RPMI8226 (cell line): Measurements from ENCODE around the gene CCDC192.
"Not testable (repeated sequence)": the region's sequence is repeated elsewhere in the genome, so short reads cannot be mapped to it uniquely, and the experiment has no call there.

Source experiments
- DNase-seq: peaks from one replicate; pipeline ENCODE4 v3.0.0-alpha.2; 2015

Gene CCDC192

DNA sequence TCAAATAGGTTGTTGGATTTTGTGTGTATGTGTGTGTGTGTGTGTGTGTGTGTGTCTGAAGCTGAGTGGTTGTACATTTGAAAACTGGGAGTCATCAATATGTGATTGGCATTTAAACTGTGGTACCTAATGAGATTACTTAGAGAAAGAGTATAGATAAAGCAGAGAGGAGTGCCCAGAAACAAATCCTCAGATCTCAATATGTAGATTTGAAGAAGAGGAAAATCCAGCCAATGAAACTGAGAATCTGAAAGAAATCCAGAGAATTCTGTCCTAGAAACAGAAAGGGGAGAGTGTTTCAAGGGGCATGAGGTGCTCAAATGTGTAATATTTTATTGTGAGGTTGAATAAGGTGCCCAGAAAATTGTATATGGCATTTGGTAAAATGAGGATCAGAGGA lies 66.2 kb downstream of the CCDC192 start:
- DNase-seq = no peak

DNA sequence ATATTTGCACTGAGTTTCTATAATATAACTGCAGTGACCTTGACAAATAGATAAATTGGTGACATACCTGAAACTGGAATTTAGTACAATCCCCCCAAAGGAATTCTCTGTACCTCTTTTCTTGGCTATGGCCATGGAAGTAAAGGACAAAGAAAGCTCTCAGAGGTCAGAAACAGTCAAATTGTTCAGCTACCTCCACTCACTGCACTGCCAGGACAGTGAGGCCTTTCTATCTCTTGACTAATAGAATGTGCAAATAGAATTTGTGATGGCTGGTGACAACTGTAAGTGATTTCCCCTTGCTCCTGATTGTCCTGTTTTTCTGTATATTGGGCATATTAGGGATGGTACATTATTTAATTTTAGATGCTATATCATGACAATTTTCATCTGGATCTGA lies 67.1 kb downstream of the CCDC192 start:
- no peak for DNase-seq

DNA sequence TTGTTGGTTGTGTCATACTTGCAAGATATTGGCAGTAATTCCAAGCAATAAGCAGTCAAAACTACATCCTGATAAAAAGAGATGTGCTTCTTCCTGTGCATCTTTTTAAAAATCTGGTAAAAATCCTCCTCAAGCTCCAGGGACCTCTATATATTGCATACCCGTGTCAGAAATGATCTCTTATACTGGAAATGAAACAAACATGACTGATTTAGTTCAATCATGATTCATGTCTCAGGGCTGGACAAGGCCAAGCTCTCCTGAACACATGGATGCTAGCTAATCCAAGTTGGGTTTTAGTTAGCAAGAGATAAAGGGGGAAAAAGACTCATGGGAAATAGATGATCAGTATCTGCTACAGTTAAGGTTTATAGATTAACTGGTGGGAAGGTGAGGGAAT lies 69.3 kb downstream of the CCDC192 start:
- no peak for DNase-seq

DNA sequence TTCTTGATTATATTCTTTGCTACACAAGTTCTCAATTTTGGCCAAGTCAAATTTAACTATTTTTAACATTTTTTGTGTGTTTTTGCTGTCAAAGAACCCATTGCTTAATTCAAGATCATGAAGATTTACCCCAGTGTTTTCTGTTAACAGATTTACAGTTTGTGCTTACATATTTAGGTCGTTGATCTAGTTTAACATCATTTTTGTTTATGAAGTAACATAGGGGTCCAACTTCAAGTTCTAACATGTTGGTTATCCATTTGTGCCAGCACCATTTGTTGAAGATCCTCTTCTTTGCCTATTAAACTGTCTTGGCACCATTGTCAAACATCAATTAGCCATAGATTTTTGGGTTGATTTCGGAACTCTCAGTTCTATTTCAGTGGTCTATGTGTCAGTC lies 71.0 kb downstream of the CCDC192 start:
- no peak for DNase-seq

DNA sequence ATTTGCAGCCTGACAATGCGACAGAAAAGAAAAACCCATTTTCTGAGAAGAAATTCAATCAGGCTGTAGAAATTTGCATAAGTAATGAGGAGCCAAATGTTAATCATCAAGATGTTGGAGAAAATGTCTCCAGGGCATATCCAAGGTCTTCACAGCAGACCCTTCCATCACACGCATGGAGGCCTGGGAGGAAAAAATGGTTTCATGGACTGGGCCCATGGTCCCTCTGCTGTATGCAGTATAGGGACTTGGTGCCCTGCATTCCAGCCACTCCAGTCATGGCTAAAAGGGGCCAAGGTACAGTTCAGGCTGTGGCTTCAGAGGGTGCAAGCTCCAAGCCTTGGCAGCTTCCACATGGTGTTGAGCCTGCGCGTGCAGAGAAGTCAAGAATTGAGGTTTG lies 73.3 kb downstream of the CCDC192 start:
- DNase-seq = no peak

DNA sequence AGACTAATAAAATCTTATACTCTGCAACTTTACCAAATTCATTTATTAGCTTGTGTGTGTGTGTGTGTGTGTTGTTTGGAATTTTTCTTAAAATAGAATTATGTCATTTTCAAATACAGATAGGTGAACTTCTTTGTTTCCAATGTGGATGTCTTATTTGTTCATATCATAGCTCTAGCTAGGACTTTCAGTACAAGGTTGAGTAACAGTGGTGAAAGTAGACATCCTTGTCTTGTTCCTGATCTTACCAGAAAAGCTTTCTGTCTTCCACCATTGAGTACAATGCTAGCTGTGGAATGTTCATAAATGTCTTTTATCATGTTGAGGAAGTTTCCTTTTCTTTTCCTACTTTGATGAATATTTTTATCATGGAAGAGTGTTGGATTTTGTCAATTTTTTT lies 74.8 kb downstream of the CCDC192 start:
- DNase-seq = no peak

DNA sequence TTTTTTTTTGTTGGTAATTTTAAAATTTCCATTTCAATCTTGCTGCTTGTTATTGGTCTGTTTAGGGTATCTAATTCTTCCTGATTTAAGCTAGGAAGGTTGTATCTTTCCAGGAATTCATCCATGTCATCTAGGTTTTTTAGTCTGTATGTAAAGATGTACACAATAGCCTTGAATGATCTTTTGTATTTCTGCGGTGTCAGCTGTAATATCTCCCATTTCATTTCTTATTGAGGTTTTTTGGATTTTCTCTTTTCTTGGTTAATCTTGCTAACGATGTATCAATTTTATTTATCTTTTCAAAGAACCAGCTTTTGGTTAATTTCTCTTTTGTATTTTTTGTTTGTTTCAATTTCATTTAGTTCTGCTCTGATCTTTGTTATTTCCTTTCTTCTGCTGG lies 79.3 kb downstream of the CCDC192 start:
- not testable (repeated sequence) for DNase-seq

DNA sequence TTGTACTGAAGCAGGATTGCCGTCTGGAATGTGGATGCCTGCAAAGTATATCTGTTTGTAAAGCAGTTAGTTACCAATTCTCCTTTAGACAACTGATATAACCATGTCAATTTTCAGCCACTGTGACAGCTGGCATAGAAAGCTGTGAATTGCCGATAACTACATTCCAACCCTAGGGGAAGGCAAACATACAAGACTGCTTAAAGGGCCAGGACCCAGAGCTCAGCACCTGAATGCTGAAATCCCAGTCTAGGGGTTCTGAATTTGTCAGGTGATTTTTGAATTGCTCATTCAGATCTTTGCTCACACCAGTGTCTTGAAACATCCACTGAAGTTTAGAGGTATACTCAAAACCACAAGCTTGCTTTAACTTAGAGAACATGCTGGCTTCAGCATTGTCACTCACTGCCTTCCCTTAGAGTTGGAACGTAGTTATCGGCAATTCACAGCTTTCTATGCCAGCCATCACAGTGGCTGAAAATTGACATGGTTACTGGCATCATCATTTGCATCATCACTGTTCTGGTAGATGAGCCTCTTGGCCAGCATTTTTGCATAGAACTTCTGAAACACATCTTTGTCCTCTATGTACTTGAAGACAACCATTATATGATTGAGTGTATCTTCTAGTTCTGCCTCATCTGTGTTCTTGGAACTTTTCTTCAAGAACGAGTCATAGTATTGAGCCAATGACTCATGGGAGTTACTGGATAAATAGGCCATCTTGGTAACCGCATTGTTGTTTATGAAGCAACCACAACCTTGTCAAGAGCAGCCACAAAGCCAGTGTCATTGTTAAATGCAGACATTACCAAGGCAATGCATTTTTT lies 82.1 kb downstream of the CCDC192 start:
- no peak for DNase-seq

DNA sequence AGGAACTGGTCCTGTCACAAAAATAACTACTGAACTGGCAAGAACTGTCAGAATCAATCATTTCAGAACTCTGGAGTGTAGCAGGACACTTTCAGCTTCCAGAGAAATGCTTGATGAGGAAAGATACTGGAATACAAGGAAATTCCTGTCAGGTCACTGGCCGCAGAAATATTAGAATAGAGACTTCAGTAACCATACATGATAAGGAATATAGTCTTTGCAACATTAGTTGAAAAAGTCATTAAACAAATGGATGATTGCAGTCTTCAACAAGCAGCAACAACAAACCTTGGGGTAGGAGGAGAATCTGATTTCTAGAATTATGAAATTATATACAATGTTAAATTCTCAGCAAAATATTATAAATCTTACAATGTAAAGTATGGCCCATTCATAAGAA lies 88.2 kb downstream of the CCDC192 start:
- DNase-seq = no peak

DNA sequence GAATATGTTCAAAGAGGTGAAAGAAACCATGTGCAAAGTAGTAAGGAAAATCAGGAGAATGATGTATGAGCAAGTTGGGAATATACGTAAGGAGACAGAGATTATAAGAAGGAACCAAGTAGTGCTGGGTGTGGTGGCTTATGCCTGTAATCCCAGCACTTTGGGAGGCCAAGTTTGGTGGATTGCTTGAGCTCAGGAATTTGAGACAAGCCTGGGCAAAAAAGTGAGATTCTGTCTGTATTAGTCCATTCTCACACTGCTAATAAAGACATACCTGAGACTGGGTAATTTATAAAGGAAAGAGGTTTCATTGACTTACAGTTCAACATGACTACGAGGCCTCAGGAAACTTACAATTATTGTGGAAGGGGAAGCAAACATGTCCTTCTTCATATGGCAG lies 88.7 kb downstream of the CCDC192 start:
- DNase-seq = not testable (repeated sequence)

DNA sequence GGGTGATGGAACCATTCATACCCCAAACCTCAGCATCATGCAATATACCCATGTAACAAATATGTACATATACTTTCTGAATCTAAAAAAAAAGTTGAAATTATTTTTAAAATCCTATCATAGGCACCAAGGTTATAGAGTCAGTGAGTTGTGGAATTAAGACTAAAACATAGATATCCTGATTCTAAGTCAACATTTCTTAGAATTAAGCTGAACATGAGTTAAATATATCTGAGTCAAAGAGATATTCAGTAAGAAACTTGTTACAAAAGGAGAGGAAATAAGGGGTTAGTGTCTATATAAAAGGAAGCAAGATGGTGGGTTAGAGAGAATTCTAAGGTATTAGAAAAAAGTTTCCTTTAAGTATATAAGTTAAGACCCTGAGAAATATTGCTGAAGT lies 89.9 kb downstream of the CCDC192 start:
- no peak for DNase-seq

DNA sequence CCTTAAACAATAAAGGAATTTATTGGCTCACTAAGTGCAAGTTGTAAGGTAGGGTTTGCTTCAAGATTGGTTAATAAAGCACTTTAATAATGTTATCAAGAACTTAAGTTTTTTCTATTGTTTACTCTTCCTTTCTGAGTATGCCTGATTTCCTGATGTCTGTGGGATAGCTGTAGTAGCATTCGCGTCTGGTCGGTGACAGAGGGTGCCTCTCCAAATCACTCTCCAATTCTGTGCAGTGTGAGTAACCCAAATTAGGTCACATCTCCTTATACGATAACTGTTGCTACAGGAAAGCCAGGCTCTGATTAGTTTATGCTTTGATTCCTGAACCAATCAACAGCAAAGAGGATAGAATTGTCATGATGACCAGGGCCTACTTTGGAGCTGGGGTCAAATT lies 90.7 kb downstream of the CCDC192 start:
- DNase-seq = no peak

DNA sequence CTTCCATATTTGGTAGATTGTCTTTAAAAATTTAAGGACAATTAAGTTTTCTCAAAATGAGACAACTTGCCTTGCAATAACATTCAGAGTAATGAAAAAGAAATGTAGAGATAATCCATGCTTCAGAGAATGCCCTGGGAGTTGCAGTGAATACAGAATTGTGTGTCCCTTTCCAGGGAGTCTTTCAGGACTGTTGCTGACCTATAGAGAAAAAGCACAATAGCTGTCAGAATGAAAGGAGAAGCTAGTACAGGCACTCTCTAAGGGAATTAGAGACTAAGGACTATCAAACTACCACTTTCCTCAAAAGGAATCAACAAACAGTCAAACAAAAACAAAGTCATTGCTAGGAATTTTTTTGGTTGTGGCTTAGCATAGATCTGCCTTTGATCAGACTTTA lies 93.0 kb downstream of the CCDC192 start:
- DNase-seq = no peak

DNA sequence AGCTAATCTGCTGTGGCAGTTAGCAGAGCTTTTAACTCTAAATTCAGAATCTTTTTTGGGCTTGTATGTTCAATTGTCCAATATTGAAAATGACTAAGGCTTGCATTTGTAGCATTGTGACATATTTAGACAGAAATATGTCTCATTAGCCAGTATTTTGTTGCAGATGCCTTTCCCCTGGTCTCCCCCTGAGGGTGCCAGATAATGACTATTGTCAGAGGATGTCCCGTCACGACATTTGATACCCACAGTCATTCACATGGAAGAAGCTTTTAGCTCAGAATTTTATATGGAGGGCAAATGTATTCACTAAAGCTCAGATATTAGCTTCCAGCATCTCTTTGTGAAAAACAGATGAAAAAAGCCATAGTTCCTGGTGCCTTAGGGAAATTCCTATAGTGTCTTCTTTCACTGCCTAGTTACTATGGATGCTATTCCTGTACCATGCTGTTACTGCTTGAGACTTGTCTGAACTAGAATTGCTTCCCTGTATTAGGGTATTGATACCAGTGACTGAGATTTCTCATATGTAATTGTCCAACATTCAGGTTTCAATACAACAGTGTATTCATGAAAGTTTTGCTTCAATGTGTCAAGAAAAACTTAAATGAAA lies 96.2 kb downstream of the CCDC192 start:
- DNase-seq = no peak

DNA sequence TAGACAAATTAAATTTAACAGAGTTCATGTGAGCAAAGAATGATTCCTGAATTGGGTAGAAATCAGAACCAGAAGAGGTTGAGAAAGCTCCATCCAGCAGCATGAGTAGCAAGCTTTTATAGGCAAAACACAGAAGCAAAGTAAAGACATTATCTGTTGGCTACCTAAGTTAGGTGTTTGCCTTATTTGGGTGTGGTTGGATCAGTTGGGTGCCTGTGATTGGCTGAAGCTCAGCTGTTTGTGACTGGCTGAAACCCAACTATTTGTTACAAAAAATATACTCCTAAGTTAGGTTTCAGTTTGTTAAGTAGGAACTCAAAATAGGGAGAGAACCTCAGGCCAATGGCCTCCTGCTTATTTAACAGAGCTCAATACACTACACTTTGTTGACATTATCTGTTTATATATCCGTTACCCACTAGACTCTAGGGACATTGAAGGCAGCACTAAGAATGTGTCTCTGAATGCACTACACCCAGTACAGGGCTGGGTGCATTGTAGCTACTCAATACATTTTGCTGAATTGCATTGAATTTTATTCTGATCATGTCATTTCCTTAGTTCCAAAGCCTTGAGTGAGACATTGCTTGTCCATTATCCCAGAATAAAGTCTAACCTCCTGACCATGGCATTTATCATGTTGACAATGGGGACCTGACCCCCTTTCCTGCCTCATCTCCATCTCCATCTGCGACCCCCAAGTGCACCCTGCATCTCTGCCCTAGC lies 98.7 kb downstream of the CCDC192 start:
- no peak for DNase-seq

DNA sequence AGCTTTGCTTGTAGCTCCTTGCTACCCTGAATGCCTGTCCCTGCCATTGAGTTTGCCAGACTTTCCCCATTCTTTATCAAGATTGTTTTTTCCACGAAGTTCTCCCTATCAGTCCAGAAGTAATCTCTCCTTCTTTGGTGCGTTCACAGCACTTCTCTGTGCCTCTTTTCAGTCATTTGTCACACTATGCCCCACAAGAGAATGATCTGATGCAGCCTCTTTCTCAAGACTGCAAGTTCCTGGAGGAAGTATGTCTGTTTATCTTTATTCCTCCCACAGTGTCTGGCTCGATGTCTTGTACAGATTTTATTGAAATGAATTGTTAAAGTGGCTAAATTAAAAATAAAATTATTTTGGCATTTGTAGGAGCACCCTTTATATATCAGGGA lies 99.3 kb downstream of the CCDC192 start:
- no peak for DNase-seq

DNA sequence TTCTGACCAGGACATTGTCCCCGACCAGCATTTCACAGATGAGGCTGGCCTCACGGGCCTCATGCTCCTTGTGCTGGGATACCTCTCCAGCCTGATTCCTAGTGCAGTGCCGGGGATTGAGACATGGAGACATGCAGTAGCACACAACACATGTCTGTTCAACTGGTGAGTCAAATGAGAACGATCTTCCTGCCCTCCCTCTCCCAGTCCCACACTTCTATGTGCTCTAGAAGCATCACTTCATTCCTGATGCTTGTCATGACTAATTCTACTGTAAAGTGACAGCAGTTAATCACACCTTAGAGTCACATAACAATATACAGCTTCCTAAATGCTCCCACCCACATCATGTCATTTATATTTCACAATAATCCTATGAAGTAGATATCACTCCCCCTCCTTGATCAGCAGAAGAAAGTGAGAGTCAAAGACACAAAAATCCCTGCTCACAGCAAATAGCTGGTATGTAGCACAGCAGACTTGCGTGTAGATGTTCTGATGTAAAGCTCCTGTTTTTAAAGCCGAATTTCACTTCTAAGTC lies 101.8 kb downstream of the CCDC192 start:
- DNase-seq = no peak

DNA sequence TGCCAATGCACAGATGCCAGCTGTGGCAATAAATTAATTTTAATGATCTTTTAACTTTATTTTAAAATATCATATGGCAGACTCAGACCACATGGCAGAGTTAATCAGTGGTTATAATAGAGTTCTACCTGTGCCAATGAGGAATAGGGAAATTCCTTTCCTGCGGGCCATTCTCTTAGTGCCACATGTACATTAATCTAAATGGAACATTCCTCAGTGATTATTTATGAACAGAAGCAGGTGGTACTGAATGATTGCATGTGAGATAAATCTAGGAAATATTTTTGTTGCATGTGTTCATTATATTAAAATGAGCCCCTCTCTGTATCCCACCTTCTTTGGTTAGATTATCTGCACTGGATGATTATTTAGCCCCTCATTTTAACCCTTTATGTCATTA lies 102.3 kb downstream of the CCDC192 start:
- no peak for DNase-seq

DNA sequence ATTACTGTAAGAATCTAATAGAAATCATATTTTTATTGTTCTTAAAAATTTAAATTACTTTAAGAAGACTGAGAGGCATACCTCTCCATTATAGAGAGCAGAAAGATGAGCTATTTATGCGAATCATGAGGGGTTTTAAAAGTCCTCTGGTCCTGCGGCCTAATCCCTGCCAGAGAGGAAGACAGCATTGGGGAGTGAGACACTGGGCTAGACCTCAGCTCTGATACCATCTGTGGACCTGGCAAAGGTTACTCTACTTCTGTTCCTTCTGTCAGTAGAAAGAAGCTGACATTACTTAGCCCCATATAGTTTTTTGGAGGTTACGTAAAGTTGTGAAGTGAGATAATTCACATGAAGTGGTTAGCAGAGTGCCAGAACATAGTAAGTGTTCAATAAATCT lies 103.6 kb downstream of the CCDC192 start:
- no peak for DNase-seq

DNA sequence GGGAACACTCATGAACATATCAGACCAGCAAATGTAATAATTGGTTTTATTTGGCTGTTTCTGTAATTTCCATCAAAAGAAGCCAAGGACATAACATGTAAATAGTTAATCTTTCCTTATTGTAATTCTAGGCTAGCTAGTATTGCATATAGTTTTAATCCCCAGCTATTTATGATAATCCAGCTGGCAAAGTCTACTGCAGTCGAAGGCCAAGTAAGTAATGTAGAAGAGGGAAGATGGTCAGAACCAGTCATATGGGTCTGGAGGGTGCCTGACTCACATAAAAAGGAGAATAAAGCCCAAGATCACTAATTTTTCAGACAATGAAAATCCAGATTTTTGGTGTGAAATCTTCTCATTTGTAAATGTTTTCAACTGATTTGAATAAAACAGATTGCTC lies 106.3 kb downstream of the CCDC192 start:
- DNase-seq = no peak

DNA sequence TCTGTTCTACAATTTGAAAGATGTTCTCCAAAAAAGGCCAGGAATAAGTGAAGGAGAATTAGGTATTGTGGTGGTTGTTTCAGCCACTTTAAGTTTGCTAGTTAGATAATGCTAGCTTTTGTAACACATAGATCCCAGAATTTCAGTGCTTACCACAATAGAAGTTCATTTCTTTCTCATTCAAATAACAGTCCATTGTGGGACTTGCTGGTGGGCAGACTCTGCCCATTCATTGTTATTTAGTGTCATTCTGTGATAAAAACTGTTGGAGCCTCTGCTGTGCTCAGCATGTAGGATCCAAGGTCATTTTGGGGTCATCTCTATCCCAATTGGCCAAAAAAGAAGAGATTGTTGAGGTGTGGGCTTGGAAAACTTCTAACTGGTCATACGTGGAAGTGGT lies 106.8 kb downstream of the CCDC192 start:
- no peak for DNase-seq

DNA sequence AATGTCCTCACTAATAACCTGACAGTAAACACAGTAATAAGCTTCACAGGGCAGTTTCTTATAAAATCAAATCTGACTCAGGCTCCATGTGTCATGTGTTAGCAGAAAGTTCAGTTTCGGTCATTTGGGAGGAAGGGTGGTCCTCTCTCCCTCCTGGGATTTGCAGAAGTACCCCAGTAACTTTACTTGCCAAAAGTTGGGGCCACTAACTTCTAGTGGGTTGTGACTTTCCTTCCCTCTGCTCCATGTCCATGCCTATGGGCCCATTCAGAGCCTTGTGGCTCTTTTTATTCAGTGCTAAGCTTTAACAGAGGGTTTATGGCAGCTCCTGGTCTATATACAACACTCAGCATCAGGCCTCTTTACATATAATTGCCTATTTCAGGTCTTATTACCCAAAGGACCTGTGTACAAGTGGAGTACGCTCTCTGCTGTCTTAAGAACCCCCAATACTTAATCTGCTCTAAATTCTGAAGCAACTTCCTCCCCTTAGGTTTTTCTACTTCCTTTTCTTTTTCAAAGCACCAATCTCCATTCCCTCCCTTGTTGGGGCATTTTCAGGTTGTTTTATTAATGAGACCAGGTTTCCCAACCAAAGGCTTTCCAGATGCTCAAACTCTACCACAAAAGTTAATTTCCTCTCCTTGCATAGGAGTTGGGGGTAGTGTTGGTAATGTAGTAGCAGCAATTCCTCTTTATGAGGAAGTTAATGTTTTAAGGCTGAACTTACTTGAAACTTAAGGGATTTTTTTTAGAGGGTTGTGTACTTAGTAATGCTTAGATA lies 107.7 kb downstream of the CCDC192 start:
- DNase-seq = no peak

DNA sequence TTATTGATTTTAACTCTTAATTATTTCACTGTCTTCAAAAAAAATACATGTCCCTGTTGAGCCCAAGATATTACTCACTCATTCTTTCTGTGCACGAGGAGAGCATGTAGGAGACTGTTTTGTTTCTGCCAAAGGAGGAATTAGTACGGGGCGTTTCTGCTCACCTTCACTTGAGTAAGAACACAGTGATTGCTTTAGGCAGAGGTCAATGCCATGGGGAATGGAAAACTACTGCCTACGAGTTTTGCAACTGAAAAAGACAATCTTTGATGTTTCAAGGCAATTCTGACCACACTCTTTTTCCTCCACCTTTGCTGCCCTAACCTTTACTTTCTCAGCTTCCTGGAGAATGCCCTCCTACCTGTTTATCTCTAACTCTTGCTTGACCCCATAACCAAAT lies 109.4 kb downstream of the CCDC192 start:
- DNase-seq = no peak
